Activated T-helper 1 cell treated with anti-CD3 and anti-CD28 coated beads, Interleukin-2, amount 50 U/mL, for 16 hours (primary cell): ENCODE measurements around the gene TEKT4.
"Not testable (repeated sequence)": the region's sequence is repeated elsewhere in the genome, so short reads cannot be mapped to it uniquely, and the experiment has no call there.

Experiments used
- DNase-seq, 2 donors: peaks; one replicate each; pipeline ENCODE4 v3.0.0-alpha.2; 2020; ENCODE audit warnings: low read depth in 1 of 2, low spot score in 1 of 2

The TEKT4 gene, protein sequence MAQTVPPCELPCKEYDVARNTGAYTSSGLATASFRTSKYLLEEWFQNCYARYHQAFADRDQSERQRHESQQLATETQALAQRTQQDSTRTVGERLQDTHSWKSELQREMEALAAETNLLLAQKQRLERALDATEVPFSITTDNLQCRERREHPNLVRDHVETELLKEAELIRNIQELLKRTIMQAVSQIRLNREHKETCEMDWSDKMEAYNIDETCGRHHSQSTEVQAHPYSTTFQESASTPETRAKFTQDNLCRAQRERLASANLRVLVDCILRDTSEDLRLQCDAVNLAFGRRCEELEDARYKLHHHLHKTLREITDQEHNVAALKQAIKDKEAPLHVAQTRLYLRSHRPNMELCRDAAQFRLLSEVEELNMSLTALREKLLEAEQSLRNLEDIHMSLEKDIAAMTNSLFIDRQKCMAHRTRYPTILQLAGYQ

DNA sequence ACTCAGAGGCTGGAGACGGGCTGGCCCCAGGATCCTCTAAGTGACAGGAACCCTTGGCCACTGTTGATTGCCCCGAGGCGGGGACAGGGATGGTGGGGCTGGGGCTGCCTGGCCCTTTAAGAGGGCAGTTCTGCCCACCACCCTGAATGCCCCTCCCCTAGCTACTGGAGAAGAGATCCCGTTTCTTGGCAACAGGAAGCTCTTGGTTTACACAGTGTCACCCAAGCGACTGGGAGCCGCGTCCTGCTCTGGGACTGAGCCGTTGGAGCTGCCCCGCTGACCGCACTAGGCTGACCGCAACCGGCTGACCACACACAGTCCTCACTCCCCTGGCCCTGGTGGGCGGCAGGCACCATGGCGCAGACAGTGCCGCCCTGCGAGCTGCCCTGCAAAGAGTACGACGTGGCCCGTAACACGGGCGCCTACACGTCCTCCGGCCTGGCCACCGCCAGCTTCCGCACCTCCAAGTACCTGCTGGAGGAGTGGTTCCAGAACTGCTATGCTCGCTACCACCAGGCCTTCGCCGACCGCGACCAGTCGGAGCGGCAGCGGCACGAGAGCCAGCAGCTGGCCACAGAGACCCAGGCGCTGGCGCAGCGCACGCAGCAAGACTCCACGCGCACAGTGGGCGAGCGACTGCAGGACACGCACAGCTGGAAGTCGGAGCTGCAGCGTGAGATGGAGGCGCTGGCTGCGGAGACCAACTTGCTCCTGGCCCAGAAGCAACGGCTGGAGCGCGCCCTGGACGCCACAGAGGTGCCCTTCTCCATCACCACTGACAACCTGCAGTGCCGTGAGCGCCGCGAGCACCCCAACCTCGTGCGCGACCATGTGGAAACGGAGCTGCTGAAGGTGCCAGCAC, at the start of gene TEKT4:
TSS of gene TEKT4 (plus strand) at position 205 of the 862 bp plus-strand sequence. CDS start at position 355, 150 bp downstream.
- no peak for DNase-seq

DNA sequence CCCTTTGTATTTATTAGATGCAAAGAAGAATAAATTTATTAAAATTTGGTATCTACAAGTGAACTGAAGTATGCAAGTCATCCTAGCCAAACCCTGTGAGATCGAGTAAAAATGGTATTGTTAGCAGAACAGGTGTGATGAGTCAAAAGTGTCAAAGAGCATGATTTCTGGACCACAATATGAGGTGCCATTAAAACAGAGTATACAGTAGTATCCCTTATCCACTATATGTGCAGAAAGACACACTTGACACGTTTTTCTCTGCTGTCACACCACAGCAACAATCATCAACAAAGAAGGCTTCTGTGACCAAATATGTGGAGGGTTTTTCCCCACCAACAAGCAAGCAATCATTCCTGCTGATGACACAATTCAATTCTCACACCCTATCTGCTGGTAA, 32.0 kb upstream of the TEKT4 start:
- DNase-seq: not testable (repeated sequence)

DNA sequence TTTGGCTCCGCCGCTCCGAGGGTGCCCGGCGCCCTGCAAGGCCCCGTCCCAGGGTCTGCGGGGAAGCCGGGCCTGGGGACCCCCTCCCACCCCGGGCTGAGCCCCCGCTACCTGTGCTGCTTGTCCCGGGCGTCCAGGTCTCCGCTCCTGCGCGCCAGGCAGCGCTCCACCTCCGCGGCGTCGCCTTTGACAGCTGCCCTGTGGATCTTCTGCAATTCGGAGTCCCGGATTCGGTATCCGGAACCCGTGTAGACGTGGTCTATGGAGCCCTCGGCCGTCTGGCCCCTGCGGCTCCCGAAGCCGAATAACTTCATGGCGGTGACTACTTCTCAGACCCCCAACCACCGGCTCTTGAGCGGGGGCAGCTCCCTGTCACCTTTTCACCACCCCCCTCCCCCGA, 14.4 kb upstream of the TEKT4 start:
- DNase-seq: not testable (repeated sequence)

DNA sequence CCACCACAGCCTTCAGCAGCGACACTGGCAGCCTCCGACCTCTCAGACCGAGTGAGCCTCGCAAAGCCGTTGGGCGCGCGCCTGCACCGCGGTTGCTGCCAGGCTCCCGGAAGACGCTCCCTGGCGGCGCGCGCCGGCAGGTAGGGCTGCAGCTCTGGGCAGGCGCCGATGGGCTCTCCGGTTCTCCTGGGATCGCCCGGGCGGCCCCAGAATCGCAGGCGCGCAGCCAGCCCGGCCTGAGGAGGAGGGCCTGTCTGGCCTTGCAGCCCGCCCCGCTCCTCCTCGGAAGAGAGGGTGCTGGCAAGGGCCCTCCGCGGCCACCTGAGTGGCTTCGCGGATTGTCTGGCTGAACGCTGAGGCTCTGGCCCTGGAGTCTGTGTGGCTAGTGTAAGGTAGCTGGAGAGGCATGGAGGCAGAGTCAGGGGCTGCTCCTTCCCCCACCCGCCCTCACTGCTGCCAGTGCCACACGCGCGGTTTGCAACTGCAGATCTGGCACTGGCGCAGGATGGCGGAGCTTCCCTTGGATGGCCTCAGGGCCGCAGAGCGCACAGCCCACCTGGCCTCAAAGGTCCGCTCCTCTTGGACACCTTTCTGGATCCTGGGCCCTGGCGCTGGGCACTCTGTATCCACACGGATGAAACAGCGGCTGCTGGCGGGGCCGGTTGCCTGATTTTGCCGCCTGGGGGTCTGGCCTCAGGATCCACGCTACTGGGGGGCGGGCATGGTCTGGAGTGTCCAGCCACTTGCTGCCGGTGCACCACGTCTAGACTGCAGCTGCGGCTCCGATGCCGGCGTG, 13.7 kb upstream of the TEKT4 start:
- not testable (repeated sequence) for DNase-seq

DNA sequence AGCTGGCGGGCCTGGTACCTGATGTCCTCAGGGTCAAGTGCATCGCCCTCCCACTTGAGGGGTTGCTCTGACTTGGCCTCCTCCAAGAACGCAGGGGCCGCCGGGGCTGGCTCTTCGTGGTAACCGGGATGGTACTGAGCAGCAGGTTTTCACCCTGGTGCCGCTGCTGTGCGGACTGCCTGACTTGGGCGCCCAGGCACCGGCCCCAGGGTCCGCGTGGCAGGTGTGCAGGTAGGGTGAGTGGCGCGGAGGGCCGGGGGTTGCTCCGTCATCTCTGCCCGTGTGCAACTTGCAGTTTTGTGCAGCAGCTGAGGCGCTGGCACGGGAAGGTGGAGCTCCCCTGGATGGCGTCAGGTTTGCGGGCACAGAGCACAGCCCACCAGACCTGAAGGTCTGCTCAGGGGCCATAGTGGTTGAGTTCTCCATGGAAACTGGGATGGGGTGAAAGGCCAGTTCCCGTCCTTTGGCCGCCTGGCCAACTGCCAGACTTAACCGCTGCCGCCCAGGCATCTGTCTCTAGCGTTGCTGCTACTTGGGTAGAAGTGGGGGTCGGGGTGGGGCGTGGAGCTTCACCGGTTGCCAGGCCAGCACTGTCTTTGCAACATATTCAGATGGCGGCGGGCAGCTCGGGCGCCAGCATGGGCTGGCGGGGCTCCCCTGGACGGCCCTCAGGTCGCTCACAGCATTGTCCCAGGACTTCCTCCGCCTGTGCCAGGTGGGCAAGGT, 12.9 kb upstream of the TEKT4 start:
- not testable (repeated sequence) for DNase-seq

DNA sequence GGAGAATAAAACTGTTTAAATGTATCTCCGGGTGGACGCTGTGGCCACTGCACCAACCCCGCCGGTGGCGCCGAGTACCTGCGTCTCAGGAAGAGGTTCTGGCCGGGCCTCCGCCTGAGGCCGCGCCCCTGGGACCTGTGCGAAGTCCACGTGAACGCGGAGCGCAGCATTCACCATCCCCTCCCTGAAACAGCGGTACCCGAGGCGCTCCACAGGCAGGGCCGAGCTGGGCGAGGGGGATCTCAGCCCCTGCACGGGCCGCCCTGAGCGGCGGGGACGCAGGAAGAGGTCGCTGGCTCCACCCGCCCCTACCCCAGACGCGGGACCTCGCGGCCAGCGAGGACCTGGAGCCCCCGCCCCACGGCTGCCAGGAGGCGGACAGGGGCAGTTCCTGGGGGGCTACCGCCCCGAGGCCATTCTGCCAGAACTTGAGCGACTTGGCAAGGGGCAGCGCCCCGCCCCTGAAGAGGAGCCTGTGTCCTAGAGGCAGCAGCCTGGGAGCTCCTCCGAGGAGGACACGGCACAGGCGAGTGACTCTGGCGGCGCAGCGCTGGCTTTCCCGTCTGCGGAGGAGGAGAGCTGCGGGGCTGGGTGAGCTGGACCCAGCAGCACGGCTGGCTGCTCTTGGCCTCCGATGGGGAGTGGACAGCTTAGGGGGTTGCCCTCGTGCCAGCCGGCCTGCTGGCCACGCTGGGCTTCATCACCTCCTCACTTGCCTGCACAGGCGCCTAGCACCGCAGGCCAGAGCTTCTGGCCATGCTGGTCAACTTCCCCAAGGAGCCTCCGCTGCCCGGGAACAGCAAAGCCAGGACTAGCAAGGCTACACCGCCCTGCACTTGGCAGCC, 9.7 kb upstream of the TEKT4 start:
- DNase-seq: no peak

DNA sequence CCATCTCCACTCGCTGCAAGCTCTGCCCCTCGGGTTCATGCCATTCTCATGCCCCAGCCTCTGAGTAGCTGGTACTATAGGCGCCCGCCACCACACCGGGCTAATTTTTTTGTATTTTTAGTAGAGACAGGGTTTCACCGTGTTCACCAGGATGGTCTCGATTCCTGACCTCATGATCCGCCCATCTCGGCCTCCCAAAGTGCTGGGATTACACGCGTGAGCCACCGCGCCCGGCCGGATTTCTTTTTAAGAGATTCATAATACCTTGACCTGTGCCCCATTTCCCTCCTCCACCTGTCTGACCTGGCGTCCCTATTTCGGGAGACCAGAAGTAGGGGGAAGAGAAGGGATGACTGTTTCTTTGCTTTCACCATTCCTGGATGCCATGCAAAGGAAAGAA, 8.3 kb upstream of the TEKT4 start:
- not testable (repeated sequence) for DNase-seq

DNA sequence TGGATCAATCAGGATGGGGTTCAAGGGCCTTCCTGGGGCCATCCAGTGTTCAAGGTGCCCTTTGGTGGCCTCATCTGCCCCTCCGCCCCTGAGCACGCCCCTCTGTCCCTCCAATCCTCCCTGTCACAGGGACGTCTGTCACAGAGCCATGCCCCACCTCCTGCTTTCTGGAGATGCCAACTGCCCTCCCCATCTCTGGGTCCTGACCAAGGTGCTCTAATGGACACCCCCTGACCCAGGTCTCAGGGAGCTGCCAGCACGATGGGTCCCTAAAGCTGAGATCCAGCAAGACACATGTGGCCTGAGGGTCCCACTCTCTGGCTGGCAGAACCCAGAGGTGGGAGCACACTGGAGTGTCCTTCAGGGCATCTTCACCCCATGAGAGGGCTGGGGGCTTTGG, 2.1 kb upstream of the TEKT4 start:
- no peak for DNase-seq

DNA sequence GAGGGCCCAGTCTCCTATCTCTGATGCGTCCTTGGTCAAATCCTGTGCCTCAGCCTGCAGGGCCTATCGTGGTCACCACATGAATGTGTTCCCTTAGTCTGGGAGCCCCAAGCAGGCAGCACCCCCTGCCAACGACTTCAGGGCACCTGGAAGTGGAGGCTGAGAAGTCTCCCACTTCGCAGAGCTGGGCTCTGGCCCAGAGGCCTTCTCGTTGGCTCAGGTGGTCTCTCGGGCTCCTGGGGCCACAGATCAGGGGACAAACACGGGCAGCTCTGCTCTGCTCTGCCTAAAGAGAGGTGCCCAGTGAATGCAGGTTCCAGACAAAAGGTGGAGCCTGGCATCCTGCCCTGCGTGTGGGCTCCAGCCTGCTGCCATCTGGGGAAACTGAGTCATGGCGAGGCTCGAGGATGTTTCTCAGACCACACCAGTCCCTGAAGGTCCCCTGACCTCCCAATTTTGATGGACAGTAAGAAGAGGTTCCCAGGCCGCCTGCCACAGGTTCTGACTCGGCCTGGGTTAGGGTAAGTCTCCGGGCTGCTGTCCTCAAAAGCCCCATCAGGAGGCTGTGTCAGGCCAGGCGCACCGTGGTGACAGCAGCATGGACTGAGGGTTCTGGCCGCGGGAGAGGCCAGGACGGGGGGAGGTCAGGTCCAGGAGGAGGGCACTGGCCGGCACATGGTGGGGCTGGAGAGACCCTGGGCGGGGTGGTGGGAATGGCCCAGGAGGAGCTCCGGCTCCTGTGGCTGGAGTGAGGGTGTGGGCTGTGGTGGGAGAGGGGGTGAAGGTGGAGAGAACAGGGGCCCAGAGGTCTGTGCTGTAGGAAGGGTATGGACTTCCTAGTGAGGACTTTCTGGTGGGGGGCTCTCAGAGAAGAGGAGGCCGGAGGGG, 1.4 kb upstream of the TEKT4 start:
- no peak for DNase-seq

DNA sequence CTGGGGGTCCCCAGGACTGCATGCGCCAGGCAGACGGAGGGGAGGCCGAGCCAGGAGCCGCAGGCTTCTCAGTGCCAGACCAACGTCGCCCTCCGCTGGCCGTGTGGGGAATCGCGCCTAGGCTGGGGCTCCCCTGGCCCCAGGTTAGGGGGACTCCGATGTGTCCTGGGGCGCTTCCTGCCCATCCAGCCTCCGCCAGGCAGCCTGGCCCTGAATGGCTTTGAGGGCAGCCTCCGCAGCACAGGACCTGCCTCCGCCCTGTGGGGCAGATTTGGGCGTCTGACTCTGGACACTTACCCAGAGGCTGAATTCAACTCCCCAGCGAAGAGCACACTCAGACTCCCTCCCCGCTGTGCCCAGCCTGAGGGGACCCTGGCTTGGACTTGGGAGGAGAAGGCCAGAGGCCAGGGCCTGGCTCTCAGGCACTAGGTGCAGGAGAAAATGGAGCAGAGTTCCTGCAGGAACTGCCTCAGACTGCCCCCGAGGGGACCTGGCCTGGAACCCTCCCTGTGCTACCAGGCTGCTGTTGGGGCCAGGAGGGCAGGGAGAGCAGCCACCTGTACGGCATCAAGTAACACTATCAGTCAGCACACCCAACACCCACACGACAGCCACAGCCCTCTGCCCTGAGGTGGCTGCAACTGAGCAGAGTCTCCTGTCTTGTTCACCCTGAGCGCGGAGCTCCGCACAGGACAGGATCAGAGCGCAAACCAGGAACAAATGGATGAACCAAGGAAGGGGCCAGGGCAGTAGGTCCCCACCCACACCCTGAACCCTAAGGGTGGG, 597 bp upstream of the TEKT4 start:
- DNase-seq: no peak

DNA sequence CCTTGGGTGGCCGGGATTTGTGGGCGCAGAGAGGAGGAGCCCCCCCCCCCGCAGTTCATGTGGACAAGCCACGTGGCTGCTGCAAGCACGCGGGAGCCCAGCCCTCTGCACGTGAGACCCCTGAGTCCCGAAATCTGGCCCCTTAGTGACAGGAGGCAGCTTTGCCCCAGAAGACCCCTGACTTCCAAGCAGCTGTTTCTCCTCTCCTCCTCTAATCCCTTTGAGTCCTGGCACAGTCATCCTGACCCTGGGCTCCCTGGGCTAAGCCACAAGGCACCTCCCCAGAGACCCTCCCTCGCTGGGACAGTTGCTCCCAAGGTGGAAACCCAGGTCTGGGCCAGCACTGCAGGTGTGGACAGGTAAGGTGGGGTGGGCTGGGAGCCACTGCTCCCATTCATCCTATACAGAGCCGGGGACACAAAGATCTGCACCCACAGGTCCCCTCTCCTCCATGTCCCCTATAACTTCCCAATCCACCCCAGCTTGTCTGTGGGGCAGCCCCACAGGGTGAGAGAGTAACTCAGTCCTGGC, 923 bp downstream of the TEKT4 start:
- DNase-seq: no peak

DNA sequence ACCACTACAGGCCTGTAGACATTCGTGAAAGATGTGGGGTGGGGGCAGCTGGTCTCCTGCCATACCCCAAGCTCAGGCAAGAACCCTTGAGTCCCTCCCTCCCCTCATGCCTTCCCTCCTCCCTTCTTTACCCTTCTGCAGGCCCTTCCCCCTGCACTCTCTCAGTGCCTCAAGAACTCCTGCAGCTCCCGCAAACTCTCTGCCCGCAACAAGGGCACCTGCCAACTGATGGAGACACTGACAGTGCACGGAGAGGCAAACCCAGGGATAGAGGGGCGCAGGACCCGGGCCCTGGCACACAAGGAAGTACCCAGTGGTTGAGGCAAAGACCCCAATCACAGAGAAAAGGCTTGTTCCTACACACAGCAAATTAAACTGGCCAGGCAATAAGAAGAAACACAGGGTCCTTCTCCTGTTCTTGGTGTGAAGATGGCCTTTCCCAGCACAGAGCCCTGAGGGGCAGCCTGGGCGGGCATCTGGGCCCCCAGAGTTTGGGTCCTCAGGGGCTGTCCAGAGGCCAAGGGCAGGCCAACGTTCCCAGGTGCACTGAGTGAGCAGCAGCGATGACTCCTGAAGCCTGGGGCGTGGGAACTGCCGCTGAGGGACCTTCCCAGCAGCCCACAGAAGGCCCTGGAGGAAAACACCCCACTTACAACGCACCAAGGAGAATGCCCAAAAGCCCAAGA, 1.6 kb downstream of the TEKT4 start:
- DNase-seq: no peak

DNA sequence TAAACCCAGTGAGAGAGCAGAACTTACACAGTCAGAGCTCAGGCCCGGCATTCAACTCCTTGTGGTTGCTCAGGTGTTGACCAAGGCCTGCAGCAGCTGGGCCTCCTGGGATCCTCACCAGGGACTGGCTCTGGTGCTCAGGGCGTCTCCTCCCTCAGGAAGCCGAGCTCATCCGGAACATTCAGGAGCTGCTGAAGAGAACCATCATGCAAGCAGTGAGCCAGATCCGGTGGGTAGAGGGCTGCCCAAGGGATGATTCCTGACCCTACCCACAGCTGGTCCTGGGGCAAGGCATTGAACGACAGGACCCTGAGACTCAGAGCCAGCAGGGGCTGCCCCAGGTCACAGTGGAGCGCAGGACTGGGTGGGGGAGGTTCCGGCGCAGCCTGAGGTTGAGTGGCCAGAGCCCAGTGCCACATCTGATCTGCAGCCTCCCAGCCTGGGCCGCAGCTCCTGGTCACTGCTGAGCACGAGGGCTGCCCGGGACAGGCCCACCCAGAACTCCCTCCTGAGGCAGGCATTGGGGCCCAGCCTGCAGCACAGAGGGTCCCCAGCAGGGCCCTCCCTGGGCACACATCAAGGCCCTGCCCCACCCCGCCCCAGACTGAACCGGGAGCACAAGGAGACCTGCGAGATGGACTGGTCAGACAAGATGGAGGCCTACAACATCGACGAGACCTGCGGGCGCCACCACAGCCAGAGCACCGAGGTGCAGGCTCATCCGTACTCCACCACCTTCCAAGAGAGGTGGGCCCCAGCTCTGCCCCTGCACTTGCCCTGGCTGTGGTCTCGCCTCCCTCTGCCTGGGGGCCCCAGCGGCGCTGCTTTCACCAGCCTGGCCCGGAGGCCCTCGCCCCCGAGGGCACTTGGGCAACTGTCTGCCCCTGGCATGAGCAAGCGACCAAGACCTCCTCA, 2.4 kb downstream of the TEKT4 start:
- DNase-seq: no peak

DNA sequence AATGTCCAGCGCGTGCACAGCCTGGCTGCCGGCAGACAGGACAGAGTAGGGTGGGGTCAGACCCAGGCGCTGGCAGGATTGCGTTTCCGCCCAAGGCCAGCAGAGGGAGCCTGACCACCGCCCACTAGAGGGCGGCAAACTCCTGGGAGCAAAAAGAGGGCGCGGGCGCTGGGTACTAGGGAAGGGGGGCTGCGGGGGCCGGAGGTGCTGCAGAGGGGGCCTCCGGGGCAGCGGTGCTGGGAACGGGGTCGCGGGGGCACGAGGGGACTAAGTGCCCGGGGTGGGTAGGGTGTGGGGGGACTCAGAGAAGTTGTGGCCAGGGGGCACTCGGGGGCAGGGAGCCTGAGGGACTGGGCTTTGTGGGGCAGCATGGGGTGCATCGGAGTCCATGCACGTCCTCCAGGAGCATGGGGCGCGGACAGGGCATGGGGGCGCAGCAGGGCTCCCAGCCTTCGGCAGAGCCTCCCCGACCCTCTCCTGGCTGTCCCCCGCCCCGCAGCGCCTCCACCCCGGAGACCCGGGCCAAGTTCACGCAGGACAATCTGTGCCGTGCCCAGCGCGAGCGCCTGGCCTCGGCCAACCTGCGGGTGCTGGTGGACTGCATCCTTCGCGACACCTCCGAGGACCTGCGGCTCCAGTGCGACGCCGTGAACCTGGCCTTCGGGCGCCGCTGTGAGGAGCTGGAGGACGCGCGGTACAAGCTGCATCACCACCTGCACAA, 3.2 kb downstream of the TEKT4 start:
- DNase-seq: peak; percentile 28 to 29

DNA sequence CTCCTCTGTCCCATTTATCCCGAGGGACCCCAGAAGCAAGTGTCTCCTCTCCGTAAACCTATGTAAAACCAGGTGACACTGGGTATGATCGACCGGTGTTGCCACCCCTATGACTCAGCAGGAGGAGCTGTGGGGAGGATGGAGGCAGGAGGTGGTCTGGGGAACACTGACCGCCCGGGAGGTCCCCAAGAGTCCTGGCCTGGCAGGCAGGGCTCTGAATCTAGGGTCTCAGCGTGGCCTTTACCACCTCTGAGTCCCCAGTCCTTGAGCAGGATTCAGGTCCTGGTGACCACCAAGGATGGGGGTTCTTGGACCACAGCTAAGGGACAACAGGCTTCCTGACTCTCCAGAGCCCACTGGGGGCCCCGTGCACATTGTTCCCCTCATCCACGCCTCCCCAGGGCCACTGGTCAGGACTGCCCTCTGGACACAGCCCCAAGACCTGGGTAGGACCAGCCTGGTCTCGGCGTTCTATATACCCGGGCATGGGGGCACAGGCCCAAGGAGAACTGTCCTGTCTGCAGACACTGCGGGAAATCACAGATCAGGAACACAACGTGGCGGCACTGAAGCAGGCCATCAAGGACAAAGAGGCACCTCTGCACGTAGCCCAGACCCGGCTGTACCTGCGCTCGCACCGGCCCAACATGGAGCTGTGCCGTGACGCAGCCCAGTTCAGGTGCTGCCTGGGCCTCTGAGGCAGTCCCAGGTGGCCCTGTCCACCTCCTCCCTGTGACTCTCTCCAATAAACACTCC, 4.0 kb downstream of the TEKT4 start:
- DNase-seq: no peak
